CD1c-positive myeloid dendritic cell (primary cell): Measurements from ENCODE around the gene IFNL4.
"Not testable (repeated sequence)": the region's sequence is repeated elsewhere in the genome, so short reads cannot be mapped to it uniquely, and the experiment has no call there.

ENCODE experiments used
- DNase-seq: peaks from one replicate; pipeline ENCODE4 v3.0.0-alpha.2; 2016; ENCODE audit errors: extremely low spot score

IFNL4 gene

DNA sequence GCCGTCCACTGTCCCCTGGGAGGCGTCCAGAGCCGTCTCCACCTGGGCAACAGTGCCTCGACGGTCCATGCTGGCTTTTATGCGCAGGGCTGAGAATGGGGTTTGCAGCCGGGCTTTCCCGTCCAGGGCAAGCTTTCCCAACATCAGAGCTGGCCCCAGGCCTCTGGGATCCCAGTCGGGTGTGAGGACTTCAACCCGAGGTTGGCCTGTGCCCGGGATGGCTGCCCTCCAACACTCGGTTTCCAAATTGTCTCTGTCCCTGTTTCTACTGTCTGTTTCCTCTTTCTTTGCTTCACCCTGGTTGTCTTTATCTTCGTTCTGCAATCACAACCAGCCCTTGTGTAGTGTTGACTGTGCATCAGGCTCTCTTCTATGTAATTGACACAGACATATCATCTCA, at the start of gene IFNL4:
Gene IFNL4 (minus strand): TSS at position 51 of the 400 bp plus-strand sequence.
- DNase-seq = no peak

DNA sequence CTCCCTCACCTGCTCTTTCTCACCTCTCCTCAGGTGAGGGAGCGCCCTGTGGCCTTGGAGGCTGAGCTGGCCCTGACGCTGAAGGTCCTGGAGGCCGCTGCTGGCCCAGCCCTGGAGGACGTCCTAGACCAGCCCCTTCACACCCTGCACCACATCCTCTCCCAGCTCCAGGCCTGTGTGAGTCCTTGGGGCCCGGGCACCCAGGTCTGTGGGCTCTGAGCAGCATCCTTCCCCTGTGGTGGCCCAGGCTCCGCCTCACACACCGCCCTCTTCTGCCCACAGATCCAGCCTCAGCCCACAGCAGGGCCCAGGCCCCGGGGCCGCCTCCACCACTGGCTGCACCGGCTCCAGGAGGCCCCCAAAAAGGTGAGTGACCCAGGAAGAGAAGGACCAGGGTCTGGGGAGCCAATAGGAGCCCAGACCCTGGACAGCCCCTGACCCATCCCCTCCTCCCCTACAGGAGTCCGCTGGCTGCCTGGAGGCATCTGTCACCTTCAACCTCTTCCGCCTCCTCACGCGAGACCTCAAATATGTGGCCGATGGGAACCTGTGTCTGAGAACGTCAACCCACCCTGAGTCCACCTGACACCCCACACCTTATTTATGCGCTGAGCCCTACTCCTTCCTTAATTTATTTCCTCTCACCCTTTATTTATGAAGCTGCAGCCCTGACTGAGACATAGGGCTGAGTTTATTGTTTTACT, 49.4 kb upstream of the IFNL4 start:
- DNase-seq = no peak

DNA sequence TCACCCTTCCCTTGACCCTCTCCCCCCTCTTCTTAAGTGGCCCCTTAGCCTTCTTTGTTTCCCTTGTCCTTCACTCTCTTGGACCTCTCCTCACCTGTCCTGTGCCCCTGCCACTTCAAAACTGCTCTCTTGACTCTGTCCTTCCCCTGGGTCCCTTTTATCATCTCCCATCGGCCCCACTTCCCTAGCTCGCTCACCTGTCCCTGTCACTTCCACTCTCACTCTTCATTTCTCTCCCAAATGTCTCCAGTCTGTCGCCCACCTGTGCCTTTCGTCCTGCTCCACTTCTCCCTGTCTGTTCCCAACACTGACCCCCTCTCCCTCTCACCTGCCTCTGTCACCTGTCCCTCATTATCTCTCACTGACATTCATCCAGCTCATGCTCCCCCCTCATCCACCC, 48.2 kb upstream of the IFNL4 start:
- DNase-seq = no peak

DNA sequence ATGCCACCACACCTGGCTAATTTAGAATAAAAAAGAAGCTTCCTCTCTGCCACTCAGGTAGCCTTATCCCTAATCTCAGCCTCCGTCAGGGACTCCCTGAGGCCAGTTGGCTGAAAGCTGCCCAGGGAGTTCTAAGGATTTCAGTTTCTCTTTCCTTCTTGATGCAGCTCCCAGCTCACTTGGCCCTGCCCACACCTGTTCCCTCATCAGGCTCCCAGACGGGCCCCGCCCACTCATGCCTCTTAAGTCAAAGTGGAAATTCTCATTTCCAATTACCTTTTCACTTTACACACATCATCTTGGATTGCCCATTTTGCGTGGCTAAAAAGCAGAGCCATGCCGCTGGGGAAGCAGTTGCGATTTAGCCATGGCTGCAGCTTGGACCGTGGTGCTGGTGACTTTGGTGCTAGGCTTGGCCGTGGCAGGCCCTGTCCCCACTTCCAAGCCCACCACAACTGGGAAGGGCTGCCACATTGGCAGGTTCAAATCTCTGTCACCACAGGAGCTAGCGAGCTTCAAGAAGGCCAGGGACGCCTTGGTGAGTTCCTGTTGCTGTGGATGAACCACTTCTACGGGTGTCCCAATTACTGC, 47.5 kb upstream of the IFNL4 start, which contains the start of gene IFNL1:
Gene IFNL1 (plus strand): TSS at position 353 of the 591 bp plus-strand sequence. CDS start 15 bp downstream, at position 368.
- DNase-seq = no peak

DNA sequence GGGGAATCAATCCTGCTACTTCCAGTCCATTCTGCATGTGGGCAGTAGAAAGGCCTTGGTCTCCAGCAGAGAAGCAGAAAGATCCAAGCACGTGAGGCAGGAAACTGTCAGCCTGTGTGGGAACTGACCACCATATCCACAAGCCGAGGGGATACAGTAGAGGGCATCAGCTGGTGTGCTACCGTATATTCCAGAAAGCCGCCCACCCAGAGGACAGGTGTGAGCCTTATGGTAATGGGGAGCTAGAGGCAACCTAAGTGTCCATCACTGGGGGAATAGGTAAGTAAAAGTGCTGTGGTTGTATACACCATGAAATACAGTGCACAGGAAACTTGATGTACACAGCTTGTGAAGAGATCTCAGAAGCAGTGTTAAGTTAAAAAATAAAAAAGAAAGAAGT, 44.7 kb upstream of the IFNL4 start:
- no peak for DNase-seq

DNA sequence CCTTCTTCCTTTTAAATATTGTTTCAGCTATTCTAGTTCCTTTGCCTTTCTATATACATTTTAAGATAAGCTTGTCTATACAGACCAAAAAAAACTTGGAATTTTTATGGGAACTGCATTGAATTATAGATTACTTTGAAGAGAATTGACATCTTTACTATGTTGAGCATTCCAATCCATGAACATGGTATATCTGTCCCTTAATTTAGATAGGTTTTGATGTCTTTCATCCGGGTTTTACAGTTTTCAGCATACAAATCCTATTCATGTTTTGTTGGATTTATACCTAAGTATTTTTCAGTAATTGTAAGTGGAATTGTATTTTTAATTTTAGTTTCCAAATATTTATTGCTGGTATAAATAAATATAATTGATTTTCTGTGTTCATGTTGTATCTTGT, 35.4 kb upstream of the IFNL4 start:
- DNase-seq = no peak

DNA sequence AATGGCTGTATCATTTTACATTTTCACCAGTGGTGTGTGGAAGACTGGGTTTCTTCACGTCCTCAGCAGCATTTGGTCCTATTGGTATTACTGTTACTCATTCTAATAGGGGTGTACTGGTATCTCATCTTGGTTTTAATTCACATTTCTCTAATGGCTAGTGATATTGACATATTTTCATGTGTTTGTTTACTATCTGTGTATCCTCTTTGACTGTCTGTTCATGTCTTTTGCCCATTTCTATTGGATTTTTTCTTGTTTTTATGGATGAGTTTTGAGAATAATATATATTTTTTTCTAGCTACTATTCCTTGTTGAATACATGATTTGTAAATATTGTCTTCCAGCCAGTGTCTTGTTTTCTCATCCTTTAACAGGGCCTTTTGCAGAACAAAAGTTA, 33.4 kb upstream of the IFNL4 start:
- no peak for DNase-seq

DNA sequence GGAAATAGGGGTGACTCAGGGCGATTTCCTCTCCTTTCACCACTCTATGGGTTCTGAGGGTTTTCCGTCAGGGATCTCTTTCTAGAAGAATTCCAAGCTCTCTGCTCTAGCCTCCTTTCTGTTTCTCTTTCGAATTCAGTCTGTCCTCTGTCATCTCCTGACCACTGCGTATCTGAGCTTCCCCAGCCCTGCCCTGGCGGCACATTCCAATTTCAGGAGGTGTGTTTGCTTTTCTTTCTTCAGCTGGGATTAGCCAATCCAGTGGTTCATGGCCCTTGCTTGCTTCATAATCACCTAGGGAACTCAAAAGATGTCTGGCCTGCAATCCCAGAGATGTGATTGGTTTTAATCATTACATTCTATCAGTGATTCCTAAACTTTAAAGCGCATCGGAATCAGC, 28.9 kb upstream of the IFNL4 start:
- DNase-seq = no peak

DNA sequence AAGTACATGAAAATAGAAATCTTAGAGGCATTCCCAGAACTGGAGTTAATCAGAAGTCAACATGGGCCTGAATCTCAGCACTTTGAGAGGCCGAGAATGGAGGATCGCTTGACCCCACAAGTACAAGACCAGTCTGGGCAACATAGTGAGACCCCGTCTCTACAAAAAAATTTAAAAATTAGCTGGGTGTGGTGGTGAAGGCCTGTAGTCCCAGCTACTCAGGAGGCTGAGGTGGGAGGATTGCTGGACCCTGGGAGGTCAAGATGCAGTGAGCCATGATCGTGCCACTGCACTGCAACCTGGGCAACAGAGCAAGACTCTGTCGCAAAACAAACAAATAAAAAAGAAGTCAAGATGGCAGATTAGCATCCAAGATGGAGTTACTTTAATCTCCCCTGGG, 28.1 kb upstream of the IFNL4 start:
- no peak for DNase-seq

DNA sequence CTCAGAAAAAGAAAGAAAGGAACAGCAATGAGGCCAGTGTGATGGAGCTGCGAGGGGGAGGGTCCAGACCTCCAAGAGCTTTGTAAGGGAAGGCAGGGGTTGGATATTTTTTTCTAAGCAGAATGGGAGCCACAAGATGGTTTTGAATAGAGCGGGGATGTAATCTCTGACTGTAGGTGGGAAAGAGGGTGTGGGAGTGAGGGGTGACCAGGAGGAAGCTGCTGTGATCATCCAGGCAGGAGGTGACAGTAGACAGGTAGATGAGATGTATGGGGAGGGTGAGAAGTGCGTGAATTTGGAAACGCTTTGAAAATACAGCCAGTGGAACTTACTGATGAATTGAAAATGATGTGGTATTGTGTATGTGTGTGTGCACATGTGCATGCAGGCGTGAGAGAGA, 26.9 kb upstream of the IFNL4 start:
- DNase-seq = no peak

DNA sequence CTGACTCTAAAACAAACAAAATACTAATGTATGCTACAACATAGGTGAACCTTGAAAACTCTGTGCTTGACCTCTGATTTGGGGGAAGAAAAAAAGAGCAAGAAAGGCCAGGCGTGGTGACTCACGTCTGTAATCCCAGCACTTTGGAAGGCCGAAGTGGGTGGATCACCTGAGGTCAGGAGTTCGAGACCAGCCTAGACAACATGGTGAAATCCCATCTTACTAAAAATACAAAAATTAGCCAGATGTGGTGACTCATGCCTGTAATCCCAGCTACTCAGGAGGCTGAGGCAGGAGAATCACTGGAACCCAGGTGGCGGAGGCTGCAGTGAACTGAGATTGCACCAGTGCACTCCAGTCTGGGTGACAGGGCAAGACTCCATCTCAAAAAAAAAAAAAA, 25.2 kb upstream of the IFNL4 start:
- not testable (repeated sequence) for DNase-seq

DNA sequence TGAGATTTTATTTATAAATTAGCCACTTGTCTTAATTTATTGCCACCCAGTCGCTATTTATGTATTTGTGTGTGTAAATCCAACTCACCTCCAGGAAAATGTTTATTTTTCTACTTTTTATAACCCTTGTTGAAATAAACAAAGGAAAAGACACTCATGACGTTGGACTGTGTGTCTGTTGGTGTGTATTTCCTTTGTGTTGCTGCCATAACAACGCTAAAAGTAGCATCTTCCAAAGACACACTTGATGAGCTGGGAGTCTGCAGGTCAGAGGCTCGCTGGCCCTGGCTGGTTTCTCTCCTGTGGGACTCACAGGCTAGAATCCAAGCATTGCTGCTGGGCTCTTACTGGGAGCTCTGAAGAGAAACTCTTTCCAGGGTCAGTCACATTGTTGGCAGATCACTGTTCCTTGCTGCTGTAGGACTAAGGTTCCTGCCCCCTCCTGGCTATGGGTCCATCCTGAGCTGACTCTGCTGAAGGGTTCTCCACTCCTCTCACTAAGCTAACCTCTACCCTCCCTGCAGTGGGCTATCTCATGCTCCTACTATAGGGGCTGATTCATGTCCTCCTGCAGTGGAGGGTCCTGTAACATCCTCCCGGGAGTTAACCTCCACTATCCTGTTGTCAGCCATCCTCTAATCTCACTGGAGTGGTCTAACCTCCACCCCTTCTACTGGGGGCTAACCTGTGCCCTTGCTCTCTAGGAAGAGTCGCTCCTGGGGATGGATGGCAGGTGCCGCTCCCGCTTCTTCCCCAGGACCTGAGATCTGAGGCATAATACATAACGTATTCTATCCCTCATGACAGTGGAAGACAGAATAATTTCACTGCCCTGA, 21.6 kb upstream of the IFNL4 start:
- no peak for DNase-seq

DNA sequence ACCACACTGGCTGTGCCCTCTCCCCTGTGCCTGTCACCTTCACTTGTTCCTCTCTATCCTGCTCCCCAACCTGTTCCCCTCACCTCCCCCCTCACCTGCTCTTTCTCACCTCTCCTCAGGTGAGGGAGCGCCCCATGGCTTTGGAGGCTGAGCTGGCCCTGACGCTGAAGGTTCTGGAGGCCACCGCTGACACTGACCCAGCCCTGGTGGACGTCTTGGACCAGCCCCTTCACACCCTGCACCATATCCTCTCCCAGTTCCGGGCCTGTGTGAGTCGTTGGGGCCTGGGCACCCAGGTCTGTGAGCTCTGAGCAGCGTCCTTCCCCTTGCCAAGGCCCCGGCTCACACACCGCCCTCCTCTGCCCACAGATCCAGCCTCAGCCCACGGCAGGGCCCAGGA, 20.7 kb upstream of the IFNL4 start:
- not testable (repeated sequence) for DNase-seq

DNA sequence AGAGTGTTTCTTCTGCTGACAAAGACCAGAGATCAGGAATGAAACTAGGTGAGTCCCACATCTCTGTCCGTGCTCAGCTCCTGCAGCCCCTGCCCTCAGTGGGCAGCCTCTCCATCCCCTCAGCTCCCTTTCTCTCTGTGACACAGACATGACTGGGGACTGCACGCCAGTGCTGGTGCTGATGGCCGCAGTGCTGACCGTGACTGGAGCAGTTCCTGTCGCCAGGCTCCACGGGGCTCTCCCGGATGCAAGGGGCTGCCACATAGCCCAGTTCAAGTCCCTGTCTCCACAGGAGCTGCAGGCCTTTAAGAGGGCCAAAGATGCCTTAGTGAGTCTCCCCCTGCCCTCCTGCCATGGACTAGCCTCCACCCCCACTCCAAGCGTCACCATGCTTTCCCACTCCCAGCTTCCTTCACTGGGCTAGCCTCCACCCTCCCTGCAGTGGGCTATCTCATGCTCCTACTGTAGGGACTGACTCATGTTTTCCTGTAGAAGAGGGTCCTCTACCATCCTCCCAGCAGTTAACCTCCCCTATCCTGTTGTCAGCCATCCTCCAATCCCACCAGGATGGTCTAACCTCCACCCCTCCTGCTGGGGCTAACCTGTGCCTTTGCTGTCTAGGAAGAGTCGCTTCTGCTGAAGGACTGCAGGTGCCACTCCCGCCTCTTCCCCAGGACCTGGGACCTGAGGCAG, 20.0 kb upstream of the IFNL4 start:
- DNase-seq = not testable (repeated sequence)

DNA sequence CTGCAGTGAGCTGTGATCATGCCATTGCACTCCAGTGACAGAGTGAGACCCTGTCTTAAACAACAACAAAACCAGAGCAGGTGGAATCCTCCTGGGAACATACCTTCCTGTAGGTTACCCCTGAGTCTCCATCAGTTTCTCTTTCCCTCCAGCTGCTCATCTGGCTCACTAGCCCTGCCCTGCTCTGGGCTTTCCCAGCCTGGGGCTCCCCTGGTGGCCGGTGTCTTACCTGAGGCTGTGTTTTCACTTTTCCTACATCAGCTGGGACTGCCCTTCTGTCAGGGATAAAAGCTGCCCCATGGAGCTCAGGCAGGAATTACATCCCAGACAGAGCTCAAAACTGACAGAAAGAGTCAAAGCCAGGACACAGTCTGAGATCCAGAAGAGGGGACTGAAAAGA, 19.4 kb upstream of the IFNL4 start, which contains the start of gene IFNL2:
Gene IFNL2 (plus strand): TSS at position 312 of the 400 bp plus-strand sequence. CDS start 173 bp downstream, outside the sequence.
- DNase-seq = not testable (repeated sequence)

DNA sequence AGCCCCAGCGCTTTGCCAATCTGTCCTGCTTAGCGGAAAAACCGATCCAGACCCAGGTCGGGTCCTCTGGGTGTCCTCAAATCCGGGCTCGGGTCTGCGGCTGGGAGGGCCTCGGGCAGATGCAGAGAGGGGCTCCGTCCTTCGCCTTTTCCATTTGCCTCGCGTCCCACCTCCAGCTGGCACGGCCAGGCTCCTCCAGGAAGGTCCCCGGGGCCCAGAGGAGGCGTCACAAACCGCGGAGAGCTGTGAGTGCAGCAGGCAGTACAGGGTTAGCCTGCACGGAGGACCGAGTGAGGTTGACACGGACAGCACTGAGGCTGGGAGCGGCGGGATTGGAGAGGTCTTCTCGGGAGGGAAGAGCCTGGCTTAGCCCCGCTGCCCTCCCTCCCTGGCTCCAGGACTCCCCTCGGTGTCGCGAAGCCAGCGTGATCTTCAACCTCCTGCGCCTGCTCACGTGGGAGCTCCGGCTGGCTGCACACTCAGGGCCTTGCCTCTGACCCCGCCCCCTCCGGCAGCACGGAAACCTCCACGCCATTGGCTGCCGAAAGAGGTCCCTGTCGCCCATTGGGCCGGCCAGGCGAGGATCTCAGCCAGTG, 16.8 kb upstream of the IFNL4 start:
- DNase-seq = no peak

DNA sequence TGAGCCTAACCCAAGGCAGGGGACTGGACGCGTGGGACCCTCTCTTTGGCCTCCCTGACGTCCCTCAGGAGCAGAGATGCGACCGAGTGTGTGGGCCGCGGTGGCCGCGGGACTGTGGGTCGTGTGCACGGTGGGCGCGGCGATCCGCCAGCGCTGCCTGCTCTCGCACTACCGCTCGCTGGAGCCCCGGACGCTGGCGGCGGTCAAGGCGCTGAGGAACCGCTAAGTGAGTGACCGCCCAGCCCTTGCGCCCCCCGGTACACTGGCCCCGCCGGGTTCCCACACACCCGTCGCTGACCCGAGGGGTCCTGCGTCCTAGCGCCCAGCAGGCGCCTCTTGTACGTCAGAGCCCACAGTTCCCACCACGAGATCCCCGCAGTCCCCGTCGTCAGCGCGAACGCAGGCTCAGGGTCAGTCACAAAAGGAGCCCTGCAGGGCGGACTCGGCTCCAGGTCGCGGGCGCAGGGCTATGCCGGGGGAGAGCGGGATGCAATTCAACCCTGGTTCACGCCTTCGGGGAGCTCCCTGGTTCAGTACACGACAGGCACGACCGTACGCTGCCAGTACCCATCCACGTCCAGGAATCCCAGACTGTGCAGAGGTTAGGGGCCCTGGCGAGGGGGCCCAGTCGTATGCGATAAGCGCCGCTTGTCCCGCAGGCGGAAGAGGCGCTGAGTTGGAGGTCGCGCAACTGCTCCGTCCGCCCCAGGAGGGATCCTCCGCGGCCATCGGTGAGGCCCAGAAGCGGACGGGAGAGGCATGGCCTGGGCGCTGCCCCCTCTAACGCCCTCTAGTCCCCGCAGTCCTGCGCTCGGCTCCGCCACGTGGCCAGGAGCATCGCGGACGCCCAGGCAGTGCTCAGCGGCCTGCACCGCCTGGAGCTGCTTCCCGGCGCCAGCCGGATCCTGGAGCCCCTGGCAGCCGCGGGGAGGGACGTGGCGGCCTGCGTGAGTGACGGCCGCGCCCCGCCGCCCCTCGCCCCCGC, 15.9 kb upstream of the IFNL4 start:
- DNase-seq = no peak

DNA sequence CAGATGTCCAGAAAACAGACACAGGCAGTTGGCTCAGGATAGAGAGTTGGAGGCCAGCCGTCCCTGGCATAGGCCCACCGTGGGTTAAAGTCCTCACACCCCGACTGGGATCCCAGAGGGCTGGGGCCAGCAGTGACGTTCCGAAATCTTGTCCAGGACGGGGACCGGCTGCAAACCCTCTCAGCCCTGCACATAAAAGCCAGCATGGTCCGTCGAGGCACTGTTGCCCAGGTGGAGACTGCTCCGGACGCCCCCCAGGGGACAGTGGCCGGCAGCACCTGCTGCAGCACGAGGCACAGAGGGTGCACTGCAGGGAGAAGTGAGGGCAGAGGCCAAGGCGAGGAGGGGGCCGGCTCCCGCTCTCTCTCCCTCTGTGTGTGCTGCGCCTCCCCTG, 15.3 kb upstream of the IFNL4 start:
- no peak for DNase-seq

DNA sequence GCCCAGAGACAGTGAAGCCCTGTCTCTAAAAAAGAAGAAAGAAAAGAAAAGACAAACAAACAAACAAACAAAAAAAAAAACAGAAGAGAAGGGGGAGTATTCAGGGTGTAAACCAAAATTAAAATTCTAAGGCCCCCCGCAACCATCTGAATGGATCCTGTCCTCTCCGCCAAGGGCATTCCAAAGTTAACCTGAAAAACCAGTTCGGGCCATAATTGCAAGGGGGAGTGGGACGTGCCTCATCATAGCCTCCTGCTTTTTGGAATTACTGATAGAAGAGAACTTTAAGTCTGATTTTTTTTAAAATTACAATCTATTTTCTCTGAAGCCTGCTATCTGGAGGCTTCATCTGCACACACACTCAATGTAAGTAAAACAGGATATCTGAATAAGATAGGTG, 13.8 kb upstream of the IFNL4 start:
- DNase-seq = no peak

DNA sequence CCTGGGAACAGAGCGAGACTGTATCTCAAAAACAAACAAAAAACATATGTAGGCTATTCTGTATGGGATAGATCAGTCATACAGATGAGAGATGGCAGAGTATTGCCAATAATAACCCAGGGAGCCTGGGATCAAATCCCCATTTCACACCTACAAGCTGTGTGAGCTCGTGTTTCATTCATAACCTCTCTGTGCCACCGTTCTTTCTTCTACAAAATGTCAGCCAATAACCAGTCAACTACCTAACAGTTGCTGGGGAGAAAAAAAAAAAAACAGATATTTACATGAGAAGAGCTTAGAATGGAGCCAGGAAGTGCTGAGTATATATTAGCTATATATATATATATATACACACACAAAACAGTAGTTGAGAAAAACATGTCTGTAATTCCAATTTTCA, 13.0 kb upstream of the IFNL4 start:
- no peak for DNase-seq
